ENCODE measurements around the gene CNTD1.

DNA sequence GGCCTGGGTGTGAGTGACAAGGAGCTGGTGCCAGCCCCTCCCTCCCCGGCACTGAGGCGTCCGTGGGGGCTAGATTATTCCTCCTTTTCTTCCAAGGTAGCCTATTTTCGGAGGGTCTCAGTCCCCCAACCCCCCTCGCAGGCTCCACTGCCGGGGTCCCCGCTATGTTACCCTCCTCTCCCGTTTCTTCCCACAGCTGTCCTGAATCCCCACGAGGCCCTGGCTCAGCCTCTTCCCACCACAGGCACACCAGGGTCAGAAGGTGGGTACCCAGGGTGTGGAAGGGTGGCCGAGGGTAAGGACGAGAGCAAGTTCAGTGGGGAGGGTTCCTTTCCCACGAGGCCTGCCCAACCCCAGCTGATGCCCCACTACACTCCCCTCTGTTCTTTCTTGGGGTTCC lies 37.0 kb upstream of the CNTD1 start:
- TF ChIP-seq GATA3 (IDR thresholded peaks at IDR 0.05; ENCODE audit: low read depth, low read length) (no peak), GATA2 (IDR thresholded peaks at IDR 0.05; ENCODE audit: low read depth, low read length) (no peak)
